NCI-H2081 treated with DMSO at 0.1 percent for 48 hours (cell line): Measurements from ENCODE around the gene CCDC167.

Source experiments
- DNase-seq: peaks from one replicate; lab custom pipeline; 2025; lab: John Stamatoyannopoulos, UW

CCDC167 gene

DNA sequence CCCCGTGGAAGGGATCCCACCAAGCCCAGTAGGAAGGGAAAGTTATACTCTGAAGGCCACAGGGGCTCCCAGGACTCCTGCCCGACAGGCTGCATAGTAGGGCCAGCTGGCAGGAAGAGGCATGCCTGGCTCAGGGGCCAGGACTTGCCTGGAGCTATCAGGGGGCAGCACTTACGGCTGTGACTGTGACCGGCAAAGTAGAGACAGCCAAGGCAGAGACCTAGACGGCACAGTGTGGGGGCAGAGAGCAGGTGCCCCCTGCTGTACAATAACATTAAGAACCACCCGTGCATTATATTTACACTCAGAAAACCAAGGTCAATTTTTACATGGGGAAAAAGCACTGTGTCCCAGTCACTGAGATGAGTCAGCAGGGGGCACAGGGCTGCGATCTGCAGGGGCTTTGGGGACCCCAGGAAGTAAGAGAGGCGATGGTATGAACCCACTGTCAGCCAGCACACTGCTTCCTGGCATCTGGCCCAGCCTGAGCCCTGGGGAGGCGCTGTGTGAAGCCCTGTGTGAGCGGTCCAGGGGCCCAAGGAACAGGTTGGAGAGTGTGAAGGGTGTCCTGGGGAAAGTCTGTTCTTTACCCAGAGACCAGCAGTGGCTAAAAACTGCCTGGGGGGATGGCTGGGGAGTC is 9.9 kb downstream of the CCDC167 start:
- DNase-seq = no peak

DNA sequence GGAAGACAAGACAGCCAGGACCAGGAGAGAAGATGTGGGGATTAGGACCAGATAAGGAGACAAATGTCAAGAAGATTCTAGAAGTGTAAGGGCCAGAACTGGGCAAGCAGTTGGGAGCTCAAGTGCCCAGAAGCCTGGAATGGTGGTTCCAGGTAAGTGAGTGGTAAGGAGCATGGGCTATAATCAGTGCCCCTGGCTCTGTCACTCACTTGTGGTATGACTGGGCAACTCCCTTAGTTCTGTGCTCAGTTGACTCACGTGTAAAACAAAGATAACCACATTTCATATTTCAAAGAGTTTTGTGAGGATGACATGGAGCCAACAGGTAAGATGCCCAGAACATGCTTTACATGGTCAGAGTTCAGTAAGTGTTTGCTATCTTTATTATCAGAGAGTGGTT is 11.2 kb downstream of the CCDC167 start:
- no peak for DNase-seq

DNA sequence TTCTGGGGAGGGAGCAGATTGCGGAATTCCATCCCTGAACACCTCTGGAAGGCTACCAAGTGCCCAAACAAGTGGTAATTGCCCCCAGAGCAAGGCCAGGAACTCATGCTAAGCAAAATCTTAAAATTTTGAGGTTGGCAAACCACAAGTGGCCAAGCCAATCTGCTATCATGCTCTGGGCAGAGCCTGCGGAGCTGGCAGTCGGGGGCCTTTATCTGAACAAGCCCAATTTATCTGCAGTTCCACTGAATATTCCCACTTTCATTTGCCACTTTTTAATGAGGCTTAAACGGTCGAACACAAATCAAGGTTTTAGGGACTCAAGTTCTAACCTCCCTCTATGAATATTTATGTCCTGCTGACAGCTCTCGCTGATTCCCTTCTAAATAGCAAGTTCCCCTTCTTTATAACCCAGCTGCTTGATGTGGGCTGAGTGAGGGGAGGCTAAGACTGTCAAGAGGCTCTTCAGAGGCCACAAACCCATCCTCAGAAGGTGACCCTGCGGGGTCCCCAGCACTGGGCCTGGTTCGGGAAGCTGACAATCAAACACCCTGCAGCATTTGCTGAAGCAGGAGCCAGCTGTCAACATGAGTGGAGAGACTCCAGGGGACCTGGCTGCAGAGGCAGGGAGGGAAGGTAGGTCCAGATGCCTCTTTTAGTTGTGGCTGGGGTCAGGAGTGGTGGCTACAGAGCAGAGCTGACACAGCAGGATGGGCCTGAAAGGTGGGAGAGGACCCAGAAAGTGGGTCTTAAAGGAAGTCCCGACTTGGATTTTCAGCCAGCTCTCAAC is 11.9 kb downstream of the CCDC167 start:
- DNase-seq = no peak

DNA sequence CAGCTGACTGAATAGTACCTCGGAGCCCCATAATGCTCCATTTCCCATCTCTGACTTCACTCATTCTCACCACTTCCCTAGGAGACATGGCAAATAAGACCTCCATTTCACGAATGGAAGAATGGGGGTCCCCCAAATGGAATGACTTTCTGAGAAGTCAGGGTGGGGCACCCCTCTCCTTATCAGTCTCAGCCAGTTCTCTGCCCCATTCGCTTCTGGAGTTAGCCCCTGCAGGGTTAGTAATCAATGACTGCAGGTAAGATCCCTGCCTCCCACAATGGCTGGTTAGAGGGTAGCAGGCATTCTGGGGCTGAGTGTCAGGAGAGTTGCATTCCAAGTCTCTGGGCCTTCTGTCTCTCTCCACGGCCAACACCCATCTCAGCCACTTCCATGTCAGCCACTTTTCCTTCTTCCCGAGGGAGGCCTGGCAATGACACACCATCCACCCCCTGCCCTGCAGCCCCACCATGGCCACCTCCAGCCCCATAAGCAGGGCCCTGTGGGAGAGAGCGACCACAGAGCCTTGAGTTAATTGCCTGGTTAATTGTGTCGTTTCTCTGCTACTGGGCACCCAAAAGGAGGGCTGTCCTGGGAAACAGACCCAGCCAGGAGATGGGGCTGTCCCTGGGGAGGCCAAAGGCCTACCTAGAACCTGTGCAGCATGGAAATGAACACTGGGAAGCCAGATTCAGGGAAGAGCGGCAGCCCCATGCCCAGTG is 13.4 kb downstream of the CCDC167 start:
- no peak for DNase-seq

DNA sequence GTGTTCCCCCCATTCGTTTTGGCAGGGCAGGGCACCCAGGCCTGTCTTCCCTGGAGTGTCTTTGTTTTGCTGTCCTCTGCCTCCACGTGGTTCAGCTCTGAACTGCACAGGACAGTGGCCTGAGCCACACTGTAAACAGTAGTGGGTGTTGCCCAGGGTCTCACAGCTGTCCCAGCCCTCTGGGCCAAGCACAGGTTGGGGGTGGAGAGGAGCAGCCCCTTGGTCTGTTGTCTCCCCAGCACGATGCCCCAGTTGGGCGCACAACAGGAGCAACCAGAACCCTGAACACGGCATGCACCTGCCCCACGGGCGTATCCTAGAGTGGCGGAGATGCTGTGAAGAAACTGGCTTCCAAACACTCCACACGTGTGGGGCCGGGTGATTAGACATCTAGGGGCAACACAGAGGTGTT is 14.4 kb downstream of the CCDC167 start:
- DNase-seq = no peak

DNA sequence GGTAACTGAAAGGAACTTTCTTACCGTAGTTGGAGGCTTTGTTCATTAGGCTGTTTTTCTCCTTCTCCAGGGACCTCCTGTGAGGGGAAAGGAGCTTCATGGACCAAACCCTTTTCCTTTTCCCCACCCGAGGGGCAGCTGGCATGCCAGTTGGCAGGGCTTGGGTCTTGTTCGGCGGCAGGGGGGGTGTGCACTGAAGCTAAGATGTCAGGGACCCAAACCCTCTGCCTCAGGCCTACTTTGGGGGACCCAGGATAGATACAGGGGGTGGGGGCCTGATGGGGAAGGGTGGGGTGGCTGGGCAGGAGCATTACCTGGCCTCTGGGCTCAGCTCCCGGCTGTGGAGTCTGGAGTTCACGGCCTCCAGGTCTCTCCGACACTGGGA is 14.9 kb downstream of the CCDC167 start:
- no peak for DNase-seq

DNA sequence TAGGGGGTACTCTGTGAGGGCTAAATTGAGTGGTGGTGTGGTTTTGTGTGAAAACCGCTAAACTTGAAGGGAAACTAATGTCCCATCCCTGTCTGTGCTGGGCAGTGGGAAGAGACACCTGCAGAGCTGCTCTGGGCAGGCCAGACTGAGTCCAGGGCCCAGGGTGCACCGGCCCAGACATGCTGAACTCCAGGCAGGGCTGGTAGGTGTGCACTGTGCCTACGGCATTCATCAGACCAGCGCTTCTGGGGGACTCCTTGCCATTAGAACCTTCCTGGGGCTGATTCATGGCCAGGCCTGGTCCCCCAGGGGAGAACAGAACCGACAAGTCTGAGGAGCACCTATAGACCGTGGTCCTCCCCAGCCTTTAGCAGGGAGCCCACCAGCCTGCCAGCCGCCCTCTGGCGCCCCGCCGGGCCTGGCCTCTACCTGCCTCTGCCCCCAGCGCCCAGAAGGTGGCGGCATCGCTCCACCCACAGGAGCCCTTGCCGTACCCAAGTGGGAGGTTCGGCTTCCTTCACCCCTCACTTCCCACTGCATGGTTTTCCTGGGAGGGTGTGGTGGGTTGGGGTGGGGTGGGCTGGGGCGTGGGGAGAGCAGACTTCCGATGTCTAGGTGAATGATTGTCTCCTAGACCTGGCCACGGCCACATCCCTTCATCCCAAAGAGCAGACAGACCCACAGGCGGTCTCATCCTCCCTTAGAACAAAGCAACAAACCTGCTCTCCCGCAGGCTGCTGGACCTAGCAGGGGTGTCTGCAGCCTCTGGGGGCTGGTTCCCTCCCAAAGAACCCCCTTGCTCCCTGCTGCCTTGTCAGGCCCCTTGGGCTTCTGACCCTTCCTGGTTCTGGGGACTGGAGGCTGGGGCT is 15.5 kb downstream of the CCDC167 start:
- no peak for DNase-seq

DNA sequence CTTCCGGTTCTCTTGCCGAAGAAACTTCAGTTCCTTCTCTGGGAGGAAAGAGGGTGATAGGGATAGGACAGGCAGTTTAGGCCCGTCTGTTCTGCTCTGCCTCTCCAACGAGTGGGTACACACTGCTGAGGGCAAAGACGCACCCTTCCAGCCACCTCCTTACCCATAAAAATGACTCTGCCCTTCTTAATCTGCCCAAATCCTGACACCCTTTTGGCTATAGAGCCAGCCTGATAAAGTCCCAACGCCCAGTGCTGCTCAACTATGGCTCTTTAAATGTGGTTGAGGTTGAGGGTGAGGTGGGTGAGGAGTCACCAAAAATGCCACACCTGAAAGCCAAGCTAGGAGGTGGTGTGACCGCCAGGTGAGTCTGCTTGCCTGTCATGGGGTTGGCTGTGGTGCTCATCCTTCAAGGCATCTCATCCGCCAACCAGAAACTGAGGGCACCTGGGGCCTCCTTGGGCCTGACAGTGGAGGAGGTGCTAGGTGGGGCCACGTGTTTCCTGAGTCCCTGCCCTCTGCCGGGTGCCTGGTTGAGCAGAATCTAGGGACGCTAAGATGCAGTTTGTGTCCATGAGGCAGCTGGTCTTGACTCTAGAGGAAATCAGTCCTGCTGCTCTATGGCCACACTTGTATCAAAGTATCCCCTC is 16.3 kb downstream of the CCDC167 start:
- no peak for DNase-seq

DNA sequence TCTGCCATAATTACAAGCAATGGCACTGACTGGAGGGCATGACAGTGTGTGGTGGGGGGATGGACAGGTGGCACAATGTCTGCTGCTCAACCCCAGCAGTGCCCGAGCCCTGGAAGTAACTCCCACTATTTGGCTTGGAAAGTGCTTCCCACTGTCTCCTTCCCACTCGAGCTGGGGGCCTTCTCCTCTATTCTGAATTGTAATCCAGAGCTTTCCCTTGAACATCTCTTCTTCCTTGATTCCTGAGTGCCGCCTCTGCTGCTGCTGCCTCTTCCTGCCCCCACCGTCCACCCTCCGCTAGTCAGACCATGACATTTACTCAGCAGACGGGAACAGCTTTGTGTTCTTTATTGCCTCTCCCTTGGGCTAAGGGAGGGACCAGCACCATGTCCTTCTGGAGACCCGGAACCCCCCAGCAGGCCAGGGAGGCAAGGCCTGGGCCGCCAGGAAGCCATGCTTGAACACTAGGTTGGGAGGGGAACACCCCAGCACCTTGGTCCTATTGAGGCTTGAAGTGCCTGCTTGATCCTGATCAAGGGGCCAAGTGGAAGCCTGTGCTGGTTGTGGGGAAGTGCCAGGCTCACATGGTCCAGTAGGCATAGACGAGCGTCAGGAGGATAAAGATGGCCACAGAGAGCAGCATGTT is 17.0 kb downstream of the CCDC167 start:
- no peak for DNase-seq

DNA sequence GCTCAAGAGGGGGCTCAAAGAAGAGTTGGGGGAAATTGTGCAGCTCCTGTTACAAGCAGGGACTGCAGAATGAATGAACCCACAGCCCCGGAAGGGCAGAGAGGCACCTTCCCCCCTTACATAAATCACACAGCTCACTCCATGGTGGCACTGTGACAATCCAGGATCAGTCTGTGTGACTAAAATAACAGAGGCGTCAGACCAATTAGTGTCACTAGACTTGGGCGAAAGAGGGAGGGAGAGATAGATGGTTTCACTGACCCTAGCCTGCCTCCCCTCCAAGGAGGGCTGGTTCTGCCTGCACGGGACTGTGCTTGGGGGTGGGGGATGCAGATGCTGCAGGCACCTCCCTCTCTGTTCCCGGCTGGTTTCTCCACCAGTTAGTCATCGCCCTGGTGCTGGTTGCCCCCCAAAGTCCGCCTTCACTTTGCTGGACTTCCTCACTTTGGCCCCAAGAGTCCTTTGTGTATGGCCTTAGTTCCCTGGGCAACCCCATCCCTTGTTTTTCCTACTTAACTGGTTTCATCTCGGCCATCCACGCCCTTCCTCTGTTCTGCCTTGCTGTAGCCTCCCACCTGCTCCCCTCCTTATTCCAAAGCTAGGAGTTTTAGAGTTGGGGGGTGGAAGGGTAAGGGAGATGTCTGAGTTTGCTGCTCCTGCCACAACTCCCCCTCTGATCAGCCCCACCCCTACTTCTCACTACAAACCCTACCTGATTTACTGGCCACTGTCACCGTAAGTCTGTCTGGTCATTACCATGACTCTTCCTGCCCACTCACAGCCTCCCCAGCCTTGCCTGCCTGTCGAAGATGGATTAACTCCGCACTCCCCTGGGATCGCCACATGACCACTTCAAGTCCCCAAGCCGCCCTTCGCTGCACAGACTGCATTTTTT is 17.7 kb downstream of the CCDC167 start:
- DNase-seq = no peak

DNA sequence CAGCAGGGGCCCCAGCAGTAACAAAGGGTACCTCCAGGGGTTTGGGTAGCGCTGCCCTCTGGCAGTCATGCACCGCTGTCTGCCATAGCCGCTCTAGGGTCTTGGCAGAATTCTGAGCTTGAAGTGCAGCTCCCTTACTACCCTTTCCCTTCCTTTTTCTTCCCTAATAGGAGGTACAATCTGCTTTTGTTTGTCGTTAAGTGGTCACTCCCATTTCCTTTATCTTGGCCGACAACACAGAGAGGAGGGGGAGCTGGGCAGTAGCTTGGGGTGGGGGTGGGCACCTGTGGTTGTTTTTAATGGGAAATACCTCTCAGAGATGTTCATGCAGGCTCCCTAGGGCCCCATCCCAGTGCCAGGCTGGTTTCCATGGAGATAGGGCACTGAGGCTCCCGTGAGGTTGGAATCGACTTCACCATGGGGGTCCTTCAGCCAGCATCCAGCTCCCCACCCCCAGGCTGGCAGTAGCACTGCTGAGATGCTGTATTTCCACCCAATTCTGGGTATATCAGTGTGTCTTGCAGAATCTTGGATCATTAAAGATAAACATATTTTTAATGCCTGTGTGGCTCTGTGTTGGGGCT is 18.6 kb downstream of the CCDC167 start:
- no peak for DNase-seq

DNA sequence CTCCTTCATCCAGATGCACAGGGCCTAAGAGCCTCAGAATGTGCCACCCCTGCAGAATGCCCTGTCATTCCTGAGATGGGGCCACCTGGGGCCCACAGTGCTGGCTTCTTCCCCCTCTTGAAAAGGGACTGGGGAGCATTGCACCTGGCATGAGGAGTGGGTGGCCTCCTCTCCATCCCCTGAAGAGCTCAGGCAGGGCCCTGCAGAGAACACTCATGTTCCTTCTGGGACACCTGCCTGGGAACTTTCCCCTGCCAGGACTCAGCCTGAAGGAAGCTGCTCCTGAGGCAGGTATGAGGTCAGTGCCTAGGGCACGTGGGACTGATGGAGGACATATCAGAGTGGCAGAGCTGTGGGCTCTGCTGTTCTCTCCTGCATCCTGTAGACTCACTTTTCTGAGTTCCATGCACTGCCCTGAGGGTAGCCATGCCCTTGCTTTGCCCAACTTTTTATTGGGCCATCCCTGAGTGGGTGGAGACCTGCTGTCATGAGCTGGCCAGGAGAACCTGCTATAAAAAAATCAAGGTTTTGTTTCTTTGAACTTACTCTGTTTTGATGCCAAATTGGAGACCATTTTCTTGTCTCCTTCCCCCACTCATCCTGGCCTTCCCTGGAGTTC is 19.5 kb downstream of the CCDC167 start:
- no peak for DNase-seq

DNA sequence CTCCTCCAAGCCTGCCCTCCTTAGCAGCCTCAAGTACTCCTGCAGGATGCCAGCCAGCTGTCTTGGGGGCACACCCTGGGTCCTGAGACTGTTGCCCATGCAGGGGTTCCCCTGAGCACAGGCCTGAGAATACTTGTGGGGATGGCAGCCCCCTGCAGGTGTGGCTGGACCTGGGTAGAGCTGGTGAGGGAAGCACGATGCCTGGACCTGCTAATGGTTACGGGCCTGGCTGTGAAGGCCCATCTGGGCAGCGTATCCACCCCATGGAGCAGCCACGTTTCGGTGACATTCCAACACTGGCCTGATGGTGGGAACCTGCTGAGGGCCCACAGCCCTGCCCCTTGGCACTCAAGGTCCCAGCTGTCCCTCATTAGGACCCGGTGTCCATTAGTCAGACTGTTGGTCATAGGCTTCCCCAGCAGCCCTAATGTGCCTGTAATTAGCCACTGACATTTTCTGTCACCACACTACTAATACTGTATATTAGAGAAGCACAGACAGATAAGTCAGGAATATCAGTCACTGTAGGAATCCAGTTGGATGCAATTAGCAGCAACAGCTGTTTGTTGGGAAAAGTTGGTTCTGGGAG is 20.3 kb downstream of the CCDC167 start:
- no peak for DNase-seq

DNA sequence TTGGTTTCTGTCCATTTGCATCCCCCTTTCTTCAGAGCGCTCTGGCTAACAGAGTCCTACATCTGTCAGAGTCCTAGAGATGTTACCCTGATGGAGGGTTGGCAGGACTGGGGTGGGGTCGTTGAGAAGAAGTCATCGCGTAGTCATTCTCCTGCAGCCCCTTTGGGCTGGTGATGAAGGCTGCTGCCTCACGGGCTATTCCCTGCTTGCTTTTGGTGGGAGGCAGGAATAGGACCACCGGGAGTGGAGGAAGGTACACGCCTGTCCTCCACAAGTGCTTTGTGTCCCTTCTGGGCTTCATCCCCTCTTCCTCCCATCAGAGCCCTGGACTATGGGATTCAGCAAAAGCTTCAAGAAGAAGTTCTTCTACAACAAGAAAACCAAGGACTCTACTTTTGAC is 20.9 kb downstream of the CCDC167 start:
- DNase-seq = no peak

DNA sequence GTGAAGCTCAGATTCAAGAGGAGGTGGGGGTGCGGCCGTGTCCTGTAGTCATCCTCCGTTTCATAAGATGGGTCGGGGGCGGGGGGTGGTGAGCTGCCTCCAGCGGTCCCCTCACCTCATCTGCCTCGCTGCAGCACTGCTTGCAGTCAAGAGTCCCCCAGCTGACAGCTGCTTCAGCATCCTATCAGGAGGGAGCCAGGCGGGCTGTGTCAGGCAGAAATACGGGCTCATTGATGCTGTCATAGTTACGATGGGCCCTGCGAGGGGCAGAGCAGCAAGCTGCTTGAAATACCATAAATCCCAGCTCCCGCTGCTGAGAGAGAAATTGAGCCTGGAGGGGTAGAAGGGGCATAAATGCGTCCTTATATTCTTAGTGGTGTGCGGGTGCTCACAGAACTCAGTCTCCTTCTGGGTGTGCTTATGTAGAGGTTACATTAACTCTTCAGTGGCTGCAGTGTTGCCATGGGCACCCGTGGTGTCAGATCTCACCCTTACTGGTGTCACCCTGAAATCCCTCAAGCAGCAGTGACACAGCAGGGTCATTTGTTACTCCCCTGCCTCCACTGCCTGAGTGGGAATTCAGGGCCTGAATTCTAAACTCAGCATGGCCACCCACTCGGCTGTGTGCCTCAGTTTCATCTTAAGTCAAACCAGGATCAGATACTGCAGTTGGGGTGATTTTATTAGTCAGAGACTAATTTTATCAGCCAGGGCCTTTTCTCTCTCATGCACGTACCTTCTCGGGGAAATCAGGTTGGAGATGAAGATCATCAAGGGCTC is 21.8 kb downstream of the CCDC167 start:
- no peak for DNase-seq

DNA sequence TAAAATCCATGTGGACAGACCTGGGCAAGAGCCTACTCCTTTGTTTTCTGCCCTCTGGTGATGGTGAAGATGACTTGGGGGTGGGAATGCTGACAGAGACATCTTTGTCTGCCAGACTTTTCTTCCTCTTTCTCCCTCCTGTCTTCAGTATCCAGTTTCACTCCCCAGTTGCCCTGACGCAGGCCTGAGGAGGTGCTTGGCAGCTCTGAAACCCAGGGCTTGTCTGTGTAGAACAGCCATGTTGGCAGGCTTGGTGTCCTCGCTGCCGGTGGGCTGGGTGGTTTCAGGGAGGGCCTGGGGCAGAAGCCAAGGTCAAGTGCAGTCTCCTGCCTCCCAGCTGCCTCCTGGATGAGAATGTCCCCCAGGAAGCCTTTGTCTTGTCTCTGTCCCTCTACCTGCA is 22.5 kb downstream of the CCDC167 start:
- DNase-seq = no peak

DNA sequence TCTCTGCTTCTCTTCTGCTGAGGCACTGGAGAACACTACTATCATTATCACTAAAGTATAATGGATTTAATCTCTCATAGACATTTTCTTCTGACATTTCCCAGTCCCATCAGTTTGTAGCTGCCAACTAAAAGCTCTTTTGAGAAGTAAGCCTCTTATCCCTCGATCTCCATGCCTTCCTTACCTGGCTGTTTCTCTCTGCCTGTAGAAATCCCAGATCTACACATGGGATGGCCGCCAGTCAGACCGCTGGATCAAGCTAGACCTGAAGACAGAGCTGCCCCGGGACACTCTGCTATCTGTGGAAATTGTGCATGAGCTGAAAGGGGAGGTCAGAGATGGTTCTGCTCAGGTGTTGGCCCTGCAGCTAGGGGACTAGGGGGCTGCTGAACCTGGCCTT is 25.4 kb downstream of the CCDC167 start:
- DNase-seq = no peak
